Smooth muscle cell of the umbilical artery (primary cell): ENCODE measurements around the gene GDI2. TPM values are rescaled to one million over a fixed set of nuclear protein-coding genes. Genes with fewer than 3 reads are reported as not detected.

Source experiments
- total RNA-seq: library from RNA; depleted of rRNA; stranded (reverse); fragments of >200 nt; gene quantifications from 2 replicates; pipeline ENCODE4 v1.2.3, GENCODE V29; 2014

The GDI2 gene
- 425 and 550 TPM in 2 replicates for total RNA-seq

GRCh38 chr10:5813341-5814109, at the start of gene GDI2:
TSS of gene GDI2 (minus strand) at chr10:5813434. CDS start at chr10:5813258, 176 bp downstream.

Other genes starting within 250 kb of the GDI2 start
- gene ASB13, start 146.8 kb downstream of the GDI2 start, total RNA-seq = 8.6 and 11.6 TPM in 2 replicates
- 86.1 and 134 TPM in 2 replicates for gene TASOR2, start 128.6 kb downstream of the GDI2 start, total RNA-seq
- 6.0 and 8.0 TPM in 2 replicates for gene ANKRD16, start 76.5 kb upstream of the GDI2 start, total RNA-seq
- 107 and 116 TPM in 2 replicates for gene FBH1, start 76.8 kb upstream of the GDI2 start, total RNA-seq
- gene IL15RA, start 164.1 kb upstream of the GDI2 start, total RNA-seq = 1.5 and 2.0 TPM in 2 replicates
- gene IL2RA, start 248.9 kb upstream of the GDI2 start, total RNA-seq = not detected in 2 replicates